Effector memory CD4-positive, alpha-beta T cell (primary cell): ENCODE data around the gene NOVA2.
A peak's percentile ranks its signal among the peaks of the same experiment; 100 is the strongest.

Experiments used
- DNase-seq, 3 donors: peaks; one replicate each; pipeline ENCODE4 v3.0.0-alpha.2; 2020
- H3K27ac ChIP-seq: 2 replicates; pipeline ENCODE4 v1.7.0; 2013; ENCODE audit warnings: mild to moderate bottlenecking, low read length, moderate library complexity; ENCODE audit not compliant: insufficient read depth, poor library complexity, severe bottlenecking
- H3K27me3 ChIP-seq: replicated peaks from 2 replicates; pipeline ENCODE4 v1.7.0; 2013; ENCODE audit warnings: mild to moderate bottlenecking, low read length; ENCODE audit not compliant: insufficient read depth, control insufficient read depth, poor library complexity, severe bottlenecking
- H3K36me3 ChIP-seq: 2 replicates; pipeline ENCODE4 v1.7.0; 2013; ENCODE audit warnings: mild to moderate bottlenecking, low read length, moderate library complexity; ENCODE audit not compliant: control insufficient read depth, insufficient read depth
- H3K4me1 ChIP-seq: 2 replicates; pipeline ENCODE4 v1.7.0; 2013; ENCODE audit warnings: low read length, mild to moderate bottlenecking; ENCODE audit not compliant: control insufficient read depth, insufficient read depth, poor library complexity, severe bottlenecking
- H3K4me3 ChIP-seq: 2 replicates; pipeline ENCODE4 v1.7.0; 2013; ENCODE audit warnings: low read length, low read depth, mild to moderate bottlenecking; ENCODE audit not compliant: insufficient read depth, poor library complexity, severe bottlenecking
- H3K9me3 ChIP-seq: 2 replicates; pipeline ENCODE4 v1.7.0; 2013; ENCODE audit warnings: mild to moderate bottlenecking, low read length, moderate library complexity; ENCODE audit not compliant: control insufficient read depth

The NOVA2 gene

DNA sequence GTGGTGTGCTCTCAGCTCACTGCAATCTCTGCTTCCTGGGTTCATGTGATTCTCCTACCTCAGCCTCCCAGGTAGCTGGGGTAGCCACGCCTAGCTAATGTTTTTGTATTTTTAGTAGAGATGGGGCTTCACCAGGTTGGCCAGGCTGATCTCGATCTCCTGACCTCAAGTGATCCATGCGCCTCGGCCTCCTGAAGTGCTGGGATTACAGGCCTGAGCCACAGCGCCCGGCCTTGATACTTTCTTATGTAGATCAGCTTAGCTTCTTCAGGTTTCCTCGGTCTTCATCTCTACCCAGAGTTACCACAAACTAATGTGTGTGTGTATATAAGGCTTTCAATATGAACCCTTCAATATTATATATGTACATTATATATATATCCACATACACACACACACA lies 11.7 kb upstream of the NOVA2 start:
- no peak for DNase-seq
- Histone ChIP-seq H3K4me3 (no peak overlapping the region), H3K9me3 (no peaks in the 10 kb centered on the region), H3K4me1 (no peaks in the 10 kb centered on the region), H3K27me3 (peaks cover 4% of the 10 kb centered on the region), H3K36me3 (no peaks in the 10 kb centered on the region), H3K27ac (no peak overlapping the region)

DNA sequence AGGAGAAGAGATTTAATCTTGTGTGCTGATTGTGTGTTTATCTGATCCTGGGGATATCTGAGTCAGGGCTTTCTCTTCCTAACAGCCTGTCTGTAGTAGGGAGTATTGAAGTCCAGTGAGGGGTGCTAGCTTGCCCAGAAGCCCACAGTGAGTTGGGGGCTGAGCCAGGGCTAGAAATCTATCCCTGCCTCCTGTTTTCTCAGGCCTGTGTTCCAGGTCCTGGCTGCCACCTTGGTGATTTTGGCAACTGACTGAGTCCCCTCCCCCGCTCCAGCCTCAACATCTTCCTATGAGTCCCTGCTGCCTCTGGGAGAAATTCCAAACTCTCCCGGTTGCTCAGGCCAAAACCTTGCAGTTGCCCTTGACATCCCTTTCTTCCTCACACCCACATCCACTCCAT lies 7.7 kb upstream of the NOVA2 start:
- H3K9me3 ChIP-seq: no peaks in the 10 kb centered on the region
- DNase-seq: no peak
- no peaks in the 10 kb centered on the region for H3K27me3 ChIP-seq
- no peak overlapping the region for H3K27ac ChIP-seq
- H3K4me3 ChIP-seq: no peak overlapping the region
- H3K36me3 ChIP-seq: no peaks in the 10 kb centered on the region
- H3K4me1 ChIP-seq: no peaks in the 10 kb centered on the region

DNA sequence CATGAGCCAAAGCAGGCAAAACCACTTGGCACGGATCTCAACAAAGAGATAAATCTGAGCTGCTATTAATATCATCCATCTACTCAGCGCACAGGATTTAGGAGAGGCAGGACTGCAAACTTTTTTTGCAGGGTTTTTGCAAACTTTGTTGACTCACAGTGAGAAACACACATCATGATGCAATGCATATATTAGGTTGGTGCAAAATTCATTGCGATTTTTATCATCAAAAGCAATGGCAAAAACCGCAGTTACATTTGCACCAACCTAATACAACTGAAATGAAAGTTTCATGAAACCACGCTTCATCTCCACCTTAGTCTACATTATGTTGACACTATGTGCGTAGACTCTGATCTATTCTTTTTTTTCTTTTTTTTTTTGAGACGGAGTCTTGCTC lies 4.5 kb upstream of the NOVA2 start:
- Histone ChIP-seq H3K27ac (no peak overlapping the region), H3K4me3 (no peak overlapping the region), H3K27me3 (peaks cover 10% of the 10 kb centered on the region), H3K9me3 (no peaks in the 10 kb centered on the region), H3K36me3 (no peaks in the 10 kb centered on the region), H3K4me1 (peaks cover 2% of the 10 kb centered on the region)
- no peak for DNase-seq

DNA sequence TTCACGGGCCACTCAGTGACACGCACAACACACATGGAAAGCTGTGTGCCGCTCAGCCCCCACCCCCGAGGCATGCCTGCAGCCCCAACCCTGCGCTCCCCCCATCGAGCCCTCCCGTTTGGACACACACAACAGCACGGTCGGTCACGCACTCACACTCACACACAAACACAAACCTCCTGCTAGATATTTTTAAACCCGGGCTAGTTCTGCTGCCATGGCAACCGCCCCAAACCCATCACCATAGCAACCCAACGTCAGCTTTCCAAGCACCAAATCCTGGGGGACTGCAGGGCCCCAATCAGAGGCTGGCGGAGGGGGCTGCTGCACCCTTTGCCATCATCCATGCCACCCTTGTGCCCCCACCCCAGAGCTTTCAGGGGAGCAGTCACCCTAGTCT lies 2.5 kb upstream of the NOVA2 start:
- Histone ChIP-seq H3K27ac (no peak overlapping the region), H3K4me3 (no peak overlapping the region), H3K4me1 (peaks cover 2% of the 10 kb centered on the region), H3K9me3 (no peaks in the 10 kb centered on the region), H3K27me3 (peaks cover 23% of the 10 kb centered on the region), H3K36me3 (no peaks in the 10 kb centered on the region)
- DNase-seq: no peak

- H3K4me3 ChIP-seq: no peak overlapping the region
- peaks cover 25% of the 10 kb centered on the region for H3K27me3 ChIP-seq
- no peaks in the 10 kb centered on the region for H3K36me3 ChIP-seq
- H3K4me1 ChIP-seq: peaks cover 2% of the 10 kb centered on the region
- DNase-seq: no peak
- H3K9me3 ChIP-seq: no peaks in the 10 kb centered on the region
- H3K27ac ChIP-seq: no peak overlapping the region
Measured at GRCh38 chr19:45975306-45976070, 1.8 kb upstream of the NOVA2 start.

DNA sequence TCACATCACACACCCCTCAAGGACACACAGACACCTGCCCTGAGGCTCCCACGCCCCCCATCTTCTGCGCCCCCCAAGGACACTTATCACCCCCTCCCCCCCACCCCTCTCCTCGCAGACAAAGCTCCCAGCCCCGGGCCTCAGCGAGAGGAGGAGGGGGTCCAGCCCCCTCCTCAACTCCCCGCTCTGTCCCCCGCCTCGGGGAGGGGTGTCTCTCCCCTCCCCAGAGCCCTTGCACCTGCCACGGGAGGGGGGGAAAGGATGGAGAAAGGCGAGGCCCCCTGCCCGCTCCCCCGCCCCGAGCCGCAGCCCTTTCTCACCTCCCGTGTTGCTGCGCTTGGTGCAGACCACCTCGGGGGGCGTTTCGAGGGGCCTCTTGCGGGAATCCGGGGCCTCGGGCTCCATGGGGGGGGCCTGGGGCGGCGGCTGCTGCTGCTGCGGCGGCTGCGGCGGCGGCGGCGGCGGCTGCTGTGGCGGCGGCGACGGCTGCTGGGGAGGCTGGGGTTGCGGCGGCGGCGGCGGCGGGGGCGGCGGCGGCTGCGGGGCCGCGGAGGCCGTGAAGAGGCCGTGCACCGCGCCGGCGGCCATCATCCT lies 621 bp downstream of the NOVA2 start:
- Histone ChIP-seq H3K4me1 (peaks cover 2% of the 10 kb centered on the region), H3K27me3 (peaks cover 25% of the 10 kb centered on the region), H3K9me3 (no peaks in the 10 kb centered on the region), H3K27ac (no peak overlapping the region), H3K36me3 (no peaks in the 10 kb centered on the region), H3K4me3 (no peak overlapping the region)
- DNase-seq: no peak

- Histone ChIP-seq H3K4me1 (peaks cover 2% of the 10 kb centered on the region), H3K4me3 (no peak overlapping the region), H3K27ac (no peak overlapping the region), H3K27me3 (peaks cover 25% of the 10 kb centered on the region), H3K36me3 (no peaks in the 10 kb centered on the region), H3K9me3 (no peaks in the 10 kb centered on the region)
- peak in 1 of 3 donors; percentile 4 for DNase-seq
Measured at GRCh38 chr19:45972081-45972946, 1.4 kb downstream of the NOVA2 start.

DNA sequence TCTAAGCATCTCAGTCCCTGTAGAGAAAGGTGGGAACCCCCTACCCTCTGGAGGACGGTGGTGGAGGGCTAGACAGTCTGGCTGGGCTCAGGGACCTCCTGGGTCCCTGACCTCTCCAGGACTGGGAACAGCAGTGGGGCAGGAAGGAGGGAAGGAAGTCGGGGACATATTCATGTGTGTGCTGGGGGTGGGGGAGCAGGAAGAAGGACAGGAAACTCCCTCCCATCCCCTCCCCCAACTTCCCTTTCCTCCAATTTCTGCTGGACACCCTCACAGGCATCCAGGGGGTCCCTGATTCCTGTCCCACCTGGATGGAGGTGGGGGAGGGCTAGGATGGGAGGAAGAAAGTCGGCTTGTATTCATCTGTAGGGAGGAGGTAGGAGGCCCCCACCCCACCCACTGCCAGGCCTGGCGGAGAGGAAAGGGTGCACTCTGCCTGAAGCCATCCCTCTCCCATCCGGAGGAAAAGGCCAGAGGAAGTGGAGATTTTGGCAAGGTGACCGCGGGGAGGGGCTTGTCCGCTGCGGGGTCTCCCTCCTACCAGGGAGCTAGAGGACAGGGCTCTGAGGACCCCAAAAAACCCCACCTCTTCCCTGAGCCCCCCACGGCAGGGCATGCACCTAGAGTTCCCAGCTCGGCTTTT lies 2.3 kb downstream of the NOVA2 start:
- Histone ChIP-seq H3K27me3 (peaks cover 25% of the 10 kb centered on the region), H3K9me3 (no peaks in the 10 kb centered on the region), H3K4me1 (peaks cover 2% of the 10 kb centered on the region), H3K36me3 (no peaks in the 10 kb centered on the region), H3K27ac (no peak overlapping the region), H3K4me3 (no peak overlapping the region)
- DNase-seq: no peak

- no peaks in the 10 kb centered on the region for H3K36me3 ChIP-seq
- H3K4me3 ChIP-seq: no peak overlapping the region
- no peaks in the 10 kb centered on the region for H3K9me3 ChIP-seq
- peaks cover 2% of the 10 kb centered on the region for H3K4me1 ChIP-seq
- no peak overlapping the region for H3K27ac ChIP-seq
- no peak for DNase-seq
- peaks cover 29% of the 10 kb centered on the region for H3K27me3 ChIP-seq
Measured at GRCh38 chr19:45969676-45970075, 4.0 kb downstream of the NOVA2 start.
